ENCODE data around the gene ARHGAP15.

Gene ARHGAP15

GRCh38 chr2:143144813-143145455, 15.7 kb downstream of the ARHGAP15 start:
- DNase-seq (ENCODE audit: low spot score): no peak

- DNase-seq (ENCODE audit: low spot score): no peak
Measured at GRCh38 chr2:143146366-143146765, 17.1 kb downstream of the ARHGAP15 start.

DNA sequence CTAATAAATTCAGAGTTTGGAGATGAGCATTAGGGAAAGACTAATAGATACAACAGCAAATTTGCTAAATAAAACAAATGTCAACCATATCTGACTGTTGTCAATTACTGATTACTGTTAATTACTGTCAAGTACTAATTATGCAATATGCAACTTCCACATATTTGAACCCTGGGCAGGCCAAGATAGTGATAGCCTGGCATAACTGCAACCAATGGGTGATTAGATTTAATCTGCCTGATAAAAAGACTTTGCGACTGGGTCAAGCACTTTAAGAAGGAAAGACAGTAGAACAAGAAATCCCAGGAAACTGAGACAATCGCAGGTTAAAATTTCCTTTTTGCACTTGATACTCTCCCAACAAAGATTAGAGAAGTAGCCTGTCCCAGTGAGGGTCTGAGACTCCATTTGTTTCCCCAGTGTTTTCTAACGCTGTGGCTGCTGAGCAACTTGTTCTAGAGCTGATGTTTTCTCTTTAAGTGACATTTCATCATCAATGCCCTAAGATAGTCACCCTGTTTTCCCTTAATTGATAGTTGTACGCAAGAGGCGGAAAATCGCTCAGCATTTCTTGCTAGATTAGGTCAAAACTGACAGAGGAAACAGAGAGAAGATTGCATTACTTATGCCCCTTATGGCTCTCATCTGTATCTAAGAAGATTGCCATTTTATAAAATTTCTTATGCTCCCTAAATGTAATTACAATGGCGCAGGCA, 17.8 kb downstream of the ARHGAP15 start:
- no peak for DNase-seq (ENCODE audit: low spot score)

GRCh38 chr2:143148011-143148410, 18.8 kb downstream of the ARHGAP15 start:
- no peak for DNase-seq (ENCODE audit: low spot score)

GRCh38 chr2:143148757-143149156, 19.5 kb downstream of the ARHGAP15 start:
- no peak for DNase-seq (ENCODE audit: low spot score)

DNA sequence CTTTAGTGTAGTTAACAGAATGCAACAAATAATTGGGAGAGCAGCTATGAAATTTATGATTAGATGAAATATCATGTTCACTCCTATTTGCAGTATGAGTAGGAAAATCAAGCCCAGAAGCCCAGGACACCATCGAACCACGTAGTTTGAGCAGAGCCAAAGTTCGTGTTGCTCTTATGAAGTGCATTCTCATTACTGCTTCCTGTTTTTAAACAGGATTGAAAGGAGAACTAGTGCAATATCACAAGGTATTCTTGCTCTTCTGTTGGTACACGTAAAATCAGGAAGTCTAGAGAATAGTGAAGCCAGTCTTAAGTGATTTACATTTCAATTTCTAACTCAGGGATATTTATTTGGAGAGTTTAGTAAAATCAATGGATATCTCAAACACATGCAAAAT, 21.1 kb downstream of the ARHGAP15 start:
- DNase-seq (ENCODE audit: low spot score): no peak

DNA sequence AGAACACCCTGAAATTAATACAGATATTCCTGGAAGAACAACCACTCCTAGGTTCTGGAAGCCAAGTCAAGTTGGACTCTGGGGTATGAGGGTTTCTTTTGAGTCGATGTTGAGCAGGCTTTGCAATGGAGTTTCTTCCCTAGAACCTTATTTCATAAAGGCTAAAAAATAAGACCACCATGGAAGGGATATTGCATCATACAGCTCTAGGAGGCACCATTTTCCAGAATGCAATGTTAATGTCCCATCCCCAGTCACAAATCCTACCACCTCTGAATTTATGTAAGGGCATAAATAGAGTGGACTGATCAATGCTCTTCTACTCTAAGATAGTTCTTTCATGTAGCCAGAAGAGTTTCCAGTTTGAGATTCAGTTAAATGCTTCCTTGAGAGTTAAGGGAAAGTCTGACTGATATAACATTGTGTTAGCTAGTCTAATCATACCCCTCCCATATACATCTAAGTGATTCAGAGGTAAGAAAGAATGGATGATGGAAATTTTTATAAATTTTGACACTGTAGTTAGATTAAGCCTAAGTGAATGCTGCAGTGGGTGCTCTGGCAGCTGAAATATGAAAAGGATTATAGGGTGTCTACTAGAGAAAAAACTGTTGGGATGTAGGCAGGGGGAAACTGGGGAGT, 22.0 kb downstream of the ARHGAP15 start:
- no peak for DNase-seq (ENCODE audit: low spot score)

- no peak for DNase-seq (ENCODE audit: low spot score)
Measured at GRCh38 chr2:143152219-143152618, 23.0 kb downstream of the ARHGAP15 start.

DNA sequence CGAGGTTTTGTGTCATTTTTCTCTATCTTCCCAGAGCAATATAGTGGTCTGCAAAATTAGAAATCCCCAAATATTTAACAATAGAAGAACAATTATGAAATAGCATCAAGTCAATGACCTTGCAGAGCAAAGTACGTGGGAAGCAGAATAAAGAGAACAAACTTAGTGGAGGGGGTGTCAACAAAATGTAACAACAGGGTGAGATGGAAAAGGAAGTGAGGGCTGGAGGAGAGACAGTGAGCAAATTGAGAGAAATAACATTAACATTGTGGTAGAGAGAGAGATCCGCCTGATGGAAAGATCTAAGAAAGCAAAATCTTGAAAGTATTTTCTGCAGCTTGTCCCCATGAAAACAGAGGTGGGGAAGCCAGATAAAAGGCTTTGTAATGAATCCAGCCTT, 23.4 kb downstream of the ARHGAP15 start:
- DNase-seq (ENCODE audit: low spot score): no peak

DNA sequence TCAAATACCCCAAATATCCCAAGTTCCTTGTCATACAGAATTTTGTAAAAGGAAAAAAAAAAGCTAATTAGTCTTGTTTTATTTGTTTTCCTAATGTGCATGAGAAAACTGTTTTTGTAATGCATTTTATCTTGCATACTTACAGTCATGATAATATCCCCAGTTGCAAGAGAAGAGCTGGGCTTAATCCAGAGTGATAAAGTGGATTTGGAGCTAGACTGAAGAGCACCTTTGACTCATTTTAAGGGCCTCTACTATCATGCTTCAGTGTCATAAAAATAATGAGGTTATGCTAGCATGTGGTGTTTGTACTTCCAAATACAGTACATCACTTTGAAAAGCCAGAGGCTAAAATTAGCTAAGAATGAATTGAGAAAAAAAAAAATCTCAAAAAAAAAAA, 26.4 kb downstream of the ARHGAP15 start:
- DNase-seq (ENCODE audit: low spot score): no peak

GRCh38 chr2:143157001-143157400, 27.8 kb downstream of the ARHGAP15 start:
- DNase-seq (ENCODE audit: low spot score): no peak

DNA sequence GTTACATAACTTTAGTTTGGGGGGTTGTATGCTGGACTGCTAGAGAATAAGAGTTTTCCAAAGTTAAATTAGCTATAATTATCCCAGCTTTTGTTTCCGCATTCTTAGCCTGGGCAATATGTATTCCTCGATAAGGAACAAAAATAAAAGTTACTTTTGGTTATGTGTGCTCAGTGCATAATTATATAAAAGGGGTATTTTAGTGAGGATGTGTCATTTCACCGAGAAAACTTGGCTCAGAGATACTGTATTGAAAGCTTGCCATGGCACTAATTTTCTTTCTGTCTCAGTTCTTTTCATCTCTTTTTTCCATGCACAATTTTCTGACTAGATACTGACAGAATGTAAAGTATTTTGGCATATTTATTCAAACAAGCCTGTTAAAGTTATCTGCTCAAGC, 28.2 kb downstream of the ARHGAP15 start:
- DNase-seq (ENCODE audit: low spot score): no peak

DNA sequence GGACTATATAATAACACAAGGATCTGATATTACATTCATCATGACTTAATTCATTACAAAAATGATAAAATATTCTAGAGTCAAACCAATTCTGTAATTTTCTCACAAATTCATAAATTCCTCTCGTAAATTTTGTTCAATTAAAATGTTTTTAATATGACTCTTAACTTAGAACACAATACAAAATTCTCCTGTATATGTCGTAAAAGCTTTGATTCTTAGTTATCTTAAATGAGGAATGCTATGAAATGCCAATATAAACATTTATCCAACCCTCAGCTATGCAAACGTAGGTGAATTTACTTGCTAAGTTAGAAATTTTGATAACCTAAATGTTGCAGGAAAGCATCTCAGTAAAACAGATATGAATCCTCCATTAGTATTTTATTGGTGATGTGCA, 28.9 kb downstream of the ARHGAP15 start:
- DNase-seq (ENCODE audit: low spot score): no peak

- no peak for DNase-seq (ENCODE audit: low spot score)
Measured at GRCh38 chr2:143158551-143159485, 29.6 kb downstream of the ARHGAP15 start.

- no peak for DNase-seq (ENCODE audit: low spot score)
Measured at GRCh38 chr2:143159486-143159840, 30.2 kb downstream of the ARHGAP15 start.

DNA sequence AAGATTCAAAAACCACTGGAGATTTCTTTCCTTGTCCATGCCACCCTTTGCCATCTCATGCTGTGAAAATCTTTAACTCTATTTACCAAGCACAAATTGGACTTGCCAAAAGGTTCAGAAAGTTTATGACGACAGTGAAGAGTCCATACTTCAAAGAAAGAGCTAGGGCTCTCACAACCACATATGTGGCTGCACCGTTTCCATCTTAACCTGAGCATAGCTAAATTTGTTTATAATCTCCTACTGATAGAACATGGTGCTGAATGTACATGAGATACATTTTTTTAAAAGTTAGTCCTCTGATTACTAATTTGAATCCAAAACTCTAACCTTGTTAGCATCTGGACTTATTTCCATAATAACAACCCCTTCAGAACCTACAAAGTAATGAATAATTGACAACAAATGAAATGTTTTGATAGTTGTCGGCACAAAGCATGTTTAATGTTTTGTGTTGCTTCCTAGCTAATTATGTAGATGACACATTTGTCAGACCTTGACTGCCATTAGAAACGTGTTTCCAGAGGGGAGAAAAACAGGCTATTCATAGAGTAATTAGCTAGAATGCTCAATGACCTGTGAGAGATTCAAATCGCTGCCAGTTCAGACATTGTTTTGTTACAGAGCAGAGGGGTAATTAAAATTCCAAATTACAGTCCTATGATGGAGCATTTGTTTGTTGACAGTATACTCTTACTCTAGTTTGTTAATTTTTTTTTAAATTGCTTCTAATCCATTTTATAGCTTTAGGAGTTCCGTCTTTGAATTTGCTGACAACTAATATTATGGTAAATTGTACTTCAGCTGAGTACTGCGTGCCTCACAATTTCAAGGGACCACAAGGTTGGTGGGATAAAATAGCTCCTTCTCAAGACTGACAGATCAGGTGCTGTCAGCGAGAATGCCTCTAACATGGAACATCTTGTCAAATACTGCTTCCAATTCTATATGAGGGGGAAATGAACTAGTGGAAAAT, 31.8 kb downstream of the ARHGAP15 start:
- DNase-seq (ENCODE audit: low spot score): no peak

- DNase-seq (ENCODE audit: low spot score): peak; percentile 73
Measured at GRCh38 chr2:143162123-143162837, 33.1 kb downstream of the ARHGAP15 start.

DNA sequence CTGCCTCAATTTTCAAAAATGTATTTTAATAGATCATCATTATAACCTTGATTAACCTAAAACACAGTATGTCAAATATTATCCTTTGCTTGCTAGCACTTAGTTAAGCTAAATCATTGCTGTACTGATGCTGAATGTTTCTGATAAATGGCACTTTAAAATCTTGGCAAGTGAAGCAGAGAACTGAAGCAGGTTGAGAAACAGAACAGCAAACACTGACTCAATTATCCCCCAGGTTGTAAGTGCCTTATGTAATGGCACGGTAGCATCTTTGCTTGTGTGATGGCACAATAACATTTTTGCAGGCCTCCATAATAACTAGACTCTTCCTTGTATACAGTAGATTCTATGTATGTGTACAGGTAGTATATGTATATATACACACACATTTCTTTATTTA, 33.8 kb downstream of the ARHGAP15 start:
- no peak for DNase-seq (ENCODE audit: low spot score)

- DNase-seq (ENCODE audit: low spot score): no peak
Measured at GRCh38 chr2:143163499-143163898, 34.3 kb downstream of the ARHGAP15 start.

DNA sequence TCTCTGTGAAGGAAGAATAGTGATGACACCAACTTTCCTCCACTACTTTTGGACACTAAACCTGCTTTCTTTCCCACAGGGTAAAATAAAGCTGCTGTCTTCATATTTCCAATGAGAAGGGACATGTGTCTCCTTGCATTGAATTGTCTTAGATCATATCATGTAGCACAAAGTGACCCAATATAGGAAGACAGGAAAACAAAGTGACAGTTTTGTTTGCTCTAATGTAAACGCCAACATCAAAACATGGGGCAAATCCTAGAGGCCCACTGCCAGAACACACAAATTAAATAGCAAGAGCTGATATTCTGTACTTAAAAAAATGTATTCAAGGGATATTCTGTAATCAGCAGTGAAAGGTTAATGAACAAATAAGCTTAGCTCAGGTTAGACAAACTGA, 36.1 kb downstream of the ARHGAP15 start:
- no peak for DNase-seq (ENCODE audit: low spot score)

DNA sequence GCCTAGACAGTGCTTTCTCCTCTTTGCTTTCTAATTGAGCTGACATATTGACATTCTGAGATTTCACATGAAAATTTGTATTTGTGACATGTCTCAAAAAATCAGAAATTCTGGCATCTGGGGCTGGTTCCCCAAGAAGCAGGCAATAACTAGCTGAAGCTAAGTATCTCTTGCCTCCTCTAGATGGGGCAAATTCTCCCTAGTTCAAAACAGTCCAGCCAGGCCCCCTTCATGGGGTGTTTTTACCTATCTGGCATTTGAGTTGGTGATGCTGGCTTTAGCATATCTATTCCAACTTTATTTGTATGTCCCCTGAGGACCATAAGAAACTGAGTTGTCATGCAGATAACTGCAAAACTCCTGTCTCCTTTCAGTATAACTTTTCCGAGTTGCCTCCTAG, 39.9 kb downstream of the ARHGAP15 start:
- no peak for DNase-seq (ENCODE audit: low spot score)

Measured in cerebellar cortex (tissue), 1 donor.